Heart right ventricle (tissue), 16 donors: ENCODE data around the gene ZFAND3. TPM values are rescaled to one million over a fixed set of nuclear protein-coding genes. Genes with fewer than 3 reads are reported as not detected.

Source experiments
- ATAC-seq, 8 donors: fragments of 200-7000 bp; cut with Tn5 transposase; one replicate each; pipeline ENCODE4 v1.9.1; 2020; ENCODE audit warnings: mild to moderate bottlenecking in 8 of 8, moderate library complexity in 8 of 8, moderate number of reproducible peaks in 1 of 8
- DNase-seq, 2 donors: peaks; one replicate each; pipeline ENCODE4 v3.0.0-alpha.2; 2020
- H3K27ac ChIP-seq, 10 donors: fragments of 200-600 bp; sonication (generic) in 2 of 10; one replicate each; pipeline versions ENCODE4 v1.5.0 to v1.8.0; 2020 to 2022; ENCODE audit warnings: mild to moderate bottlenecking in 3 of 10
- H3K27me3 ChIP-seq, 7 donors: fragments of 200-600 bp; one replicate each; pipeline ENCODE4 v1.8.0; 2021 to 2022; ENCODE audit warnings: mild to moderate bottlenecking in 2 of 7
- H3K36me3 ChIP-seq, 9 donors: fragments of 200-600 bp; sonication (generic) in 1 of 9; one replicate each; pipeline versions ENCODE4 v1.5.0 to v1.8.0; 2020 to 2022; ENCODE audit warnings: mild to moderate bottlenecking in 2 of 9
- H3K4me1 ChIP-seq, 9 donors: fragments of 200-600 bp; sonication (generic) in 1 of 9; one replicate each; pipeline versions ENCODE4 v1.5.0 to v1.8.0; 2020 to 2022; ENCODE audit warnings: mild to moderate bottlenecking in 4 of 9
- H3K4me3 ChIP-seq, 10 donors: fragments of 200-600 bp; sonication (generic) in 2 of 10; one replicate each; pipeline versions ENCODE4 v1.5.0 to v1.8.0; 2020 to 2022; ENCODE audit warnings: mild to moderate bottlenecking in 7 of 10, moderate library complexity in 2 of 10
- H3K9me3 ChIP-seq, 11 donors: fragments of 200-600 bp in 10 of 11; sonication (generic) in 2 of 11; one replicate each; pipeline versions ENCODE4 v1.5.0 to v1.8.0; 2013 to 2022; ENCODE audit warnings: mild to moderate bottlenecking in 2 of 11, control low read depth in 1 of 11, moderate library complexity in 1 of 11
- WGBS, 2 donors: extraction: QIAGEN DNeasy Blood & Tissue Kit; methylation state at CpG; one replicate each; pipeline ENCODE4 v1.1.7; 2013; ENCODE audit warnings: inconsistent platforms in 1 of 2; 5-methylcytosine and 5-hydroxymethylcytosine counted together
- intact Hi-C, 10 donors: fragments of 100-400 bp; cut with DNase I; formaldehyde crosslinking; loops; one replicate each; pipeline versions ENCODE4 v1.11.1 to v1.14.2; 2022
- polyA plus RNA-seq, 2 donors: library from polyadenylated mRNA; stranded (reverse); fragments of 200-250 nt; gene quantifications; one replicate each; pipeline ENCODE4 v1.2.3, GENCODE V29; 2013
- total RNA-seq, 10 donors: library from RNA; stranded (reverse); fragmentation: NEBNext Ultra II Directional in 3 of 10; extraction: Animal tissue kit (Norgen Biotek cat#: 25700) in 3 of 10; gene quantifications; one replicate each; pipeline versions ENCODE4 v1.2.1 to v1.2.4, GENCODE V29; 2021 to 2023
- TF ChIP-seq, protein P1 (sequence below), 9 donors: fragments of 200-600 bp; sonication (generic) in 2 of 9; IDR thresholded peaks; one replicate each; pipeline versions ENCODE4 v1.5.0 to v1.8.0; 2021 to 2022; ENCODE audit warnings: antibody characterized with exemption in 9 of 9, mild to moderate bottlenecking in 5 of 9, moderate library complexity in 1 of 9
- donor health status: Arrhythmogenic right ventricular cardiomyopathy.
- donor health status: ischemic (EF 13 %, LVEDD 7.1; RV severe dilation, severe dysfunction).
- donor health status: healthy with polysubstance abuse.
- donor health status: DM: no; HTN: yes; CAD: no.
- donor health status: DM: no; HTN: no; CAD: no.
- donor health status: ischemic (EF 25% LVEDD 6.9; RV normal size, moderate dysfunction).
- donor health status: ischemic (EF 25% LVEDD 5.7; RV mildly dilated, moderate dysfunction).
- donor health status: healthy.
- donor health status: DM: yes; HTN: yes; CAD: no.
- donor health status: Ischemic cardiomyopathy.
- donor health status: ischemic (EF 35%, LVEDD 5.7; RV mildly dilated, moderate dysfunction).
- donor health status: nonischemic (EF 11% LVEDD 7.7; RV severe dilation, severe dysfunction).
- donor health status: DM: yes; HTN: yes; CAD: no.
- donor health status: PGD.
- donor health status: ischemic (EF 29% LVEDD 5.4; RV normal size, mild dysfunction).
- donor health status: nonischemic (EF 23%, LVEDD 6.1; RV moderate dilation, normal function).

The ZFAND3 gene
- total and polyA plus RNA-seq, 12 donors = 24.4 to 123 (median 105) TPM

GRCh38 chr6:38195113-38195635 lies 375.6 kb downstream of the ZFAND3 start:
- no peak overlapping the region for H3K27ac ChIP-seq
- H3K36me3 ChIP-seq = peaks cover 0 to 6% (median 0%) of the 10 kb centered on the region in 9 donors
- TF ChIP-seq, protein P1, sequence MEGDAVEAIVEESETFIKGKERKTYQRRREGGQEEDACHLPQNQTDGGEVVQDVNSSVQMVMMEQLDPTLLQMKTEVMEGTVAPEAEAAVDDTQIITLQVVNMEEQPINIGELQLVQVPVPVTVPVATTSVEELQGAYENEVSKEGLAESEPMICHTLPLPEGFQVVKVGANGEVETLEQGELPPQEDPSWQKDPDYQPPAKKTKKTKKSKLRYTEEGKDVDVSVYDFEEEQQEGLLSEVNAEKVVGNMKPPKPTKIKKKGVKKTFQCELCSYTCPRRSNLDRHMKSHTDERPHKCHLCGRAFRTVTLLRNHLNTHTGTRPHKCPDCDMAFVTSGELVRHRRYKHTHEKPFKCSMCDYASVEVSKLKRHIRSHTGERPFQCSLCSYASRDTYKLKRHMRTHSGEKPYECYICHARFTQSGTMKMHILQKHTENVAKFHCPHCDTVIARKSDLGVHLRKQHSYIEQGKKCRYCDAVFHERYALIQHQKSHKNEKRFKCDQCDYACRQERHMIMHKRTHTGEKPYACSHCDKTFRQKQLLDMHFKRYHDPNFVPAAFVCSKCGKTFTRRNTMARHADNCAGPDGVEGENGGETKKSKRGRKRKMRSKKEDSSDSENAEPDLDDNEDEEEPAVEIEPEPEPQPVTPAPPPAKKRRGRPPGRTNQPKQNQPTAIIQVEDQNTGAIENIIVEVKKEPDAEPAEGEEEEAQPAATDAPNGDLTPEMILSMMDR (IDR thresholded peaks at IDR 0.05) = no peak
- WGBS, 2 donors = 95 to 96% methylated on average over 5 of the region's 5 CpGs
- no peaks in the 10 kb centered on the region for H3K4me1 ChIP-seq
- intact Hi-C loops = no loop called here
- H3K9me3 ChIP-seq = no peaks in the 10 kb centered on the region
- H3K4me3 ChIP-seq = no peak overlapping the region
- H3K27me3 ChIP-seq = no peaks in the 10 kb centered on the region
- DNase-seq = no peak
- no peak for ATAC-seq

DNA sequence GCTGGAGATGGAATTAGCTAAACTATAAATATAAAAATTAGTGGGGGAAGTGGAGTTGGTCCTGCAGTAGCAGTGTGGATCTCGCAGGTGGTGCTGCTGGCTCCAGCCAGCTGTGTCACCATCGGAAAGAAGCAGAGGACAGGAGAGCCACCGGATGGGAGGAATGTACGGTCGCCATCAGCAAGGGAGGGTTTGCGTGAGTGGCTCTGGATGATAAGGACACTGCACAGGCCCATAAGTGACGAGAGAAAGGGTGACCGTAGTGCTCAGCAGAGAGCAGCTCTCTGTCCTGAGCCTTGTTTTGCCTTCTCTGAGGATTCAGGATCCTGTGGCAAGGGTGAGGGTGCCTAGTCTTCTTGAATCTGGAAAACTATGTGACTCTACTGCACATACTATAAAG lies 378.7 kb downstream of the ZFAND3 start:
- Histone ChIP-seq H3K4me1 (no peaks in the 10 kb centered on the region), H3K4me3 (no peak overlapping the region), H3K36me3 (no peaks in the 10 kb centered on the region), H3K27ac (no peak overlapping the region), H3K9me3 (peaks cover 0 to 8% (median 0%) of the 10 kb centered on the region in 11 donors), H3K27me3 (no peaks in the 10 kb centered on the region)
- intact Hi-C loops = no loop called here
- DNase-seq (no peak), ATAC-seq (peak in 4 of 8 donors; percentile 53 to 72 (median 54))
- WGBS, 2 donors = 69 to 77% methylated on average over 8 of the region's 8 CpGs
- TF ChIP-seq, protein P1 (IDR thresholded peaks at IDR 0.05) = peak in 3 of 9 donors; percentile 21 to 40 (median 27)

Other genes starting within 250 kb of the ZFAND3 start
- 10 to 100 TPM in 1 of 10 donors, 1 to 10 TPM in 9; 1.1 to 12.0 (median 2.0) TPM for gene MDGA1, start 121.8 kb upstream of the ZFAND3 start, total RNA-seq
- 1 to 10 TPM in 1 of 2 donors, under 1 TPM in 1; 0.36 to 1.6 TPM for gene MDGA1, start 121.8 kb upstream of the ZFAND3 start, polyA plus RNA-seq